ENCODE measurements around the gene BRDT. TPM values are rescaled to one million over a fixed set of nuclear protein-coding genes. Genes with fewer than 3 reads are reported as not detected.

BRDT gene
- total RNA-seq, 1 donor from 2014 or later, result not detected

- H3K9me3 ChIP-seq (replicated peaks), result no peaks in the 10 kb centered on the region
- intact Hi-C loops (cut with micrococcal nuclease), result no loop called here
Measured at GRCh38 chr1:92043621-92044020, 94.4 kb downstream of the BRDT start.

GRCh38 chr1:92045766-92046495, 96.7 kb downstream of the BRDT start:
- Histone ChIP-seq H3K9me3 (replicated peaks) (no peaks in the 10 kb centered on the region), H3K4me1 (no peaks in the 10 kb centered on the region), H3K27me3 (ENCODE audit: low read depth) (no peaks in the 10 kb centered on the region), H3K27ac (replicated peaks) (no peak overlapping the region), H3K4me3 (no peak overlapping the region), H3K36me3 (no peaks in the 10 kb centered on the region)
- intact Hi-C loops (cut with micrococcal nuclease), result no loop called here
- TF ChIP-seq CTCF (IDR thresholded peaks at IDR 0.05; ENCODE audit: borderline replicate concordance), result no peak
- no peak for DNase-seq

More at GRCh38 chr1:92043621-92044020, 94.4 kb downstream of the BRDT start:
- no peak for DNase-seq
- H3K27ac ChIP-seq (replicated peaks), result no peak overlapping the region
- H3K27me3 ChIP-seq (ENCODE audit: low read depth), result no peaks in the 10 kb centered on the region
- TF ChIP-seq CTCF (IDR thresholded peaks at IDR 0.05; ENCODE audit: borderline replicate concordance), result no peak
- no peak overlapping the region for H3K4me3 ChIP-seq
- H3K4me1 ChIP-seq, result no peaks in the 10 kb centered on the region
- H3K36me3 ChIP-seq, result no peaks in the 10 kb centered on the region

GRCh38 chr1:92051948-92052347, 102.7 kb downstream of the BRDT start:
- H3K9me3 ChIP-seq (replicated peaks), result no peaks in the 10 kb centered on the region
- no peaks in the 10 kb centered on the region for H3K4me1 ChIP-seq
- no peak overlapping the region for H3K4me3 ChIP-seq
- no peak for DNase-seq
- no peaks in the 10 kb centered on the region for H3K27me3 ChIP-seq (ENCODE audit: low read depth)
- intact Hi-C loops (cut with micrococcal nuclease), result no loop called here
- no peak for TF ChIP-seq CTCF (IDR thresholded peaks at IDR 0.05; ENCODE audit: borderline replicate concordance)
- H3K27ac ChIP-seq (replicated peaks), result no peak overlapping the region
- H3K36me3 ChIP-seq, result no peaks in the 10 kb centered on the region

Other genes with a start within 250 kb of the BRDT start
- gene TGFBR3, start 63.2 kb upstream of the BRDT start, total RNA-seq, result 24.6 TPM
- 0.19 TPM for gene EPHX4, start 80.6 kb downstream of the BRDT start, total RNA-seq
- not detected for gene SETSIP, start 126.0 kb downstream of the BRDT start, total RNA-seq
- 4.0 TPM for gene BTBD8, start 130.9 kb downstream of the BRDT start, total RNA-seq

All from left ventricle myocardium inferior (tissue), 1 donor.